HL-60 (cell line): ENCODE results near the gene PRSS27.
A peak's percentile ranks its signal among the peaks of the same experiment; 100 is the strongest.
"Not testable (repeated sequence)": the region's sequence is repeated elsewhere in the genome, so short reads cannot be mapped to it uniquely, and the experiment has no call there.

Source experiments
- DNase-seq, 2 experiments: peaks; one replicate each; pipeline ENCODE4 v3.0.0-alpha.2; 2010 to 2020; ENCODE audit warnings: low read depth in 1 of 2, low spot score in 1 of 2
- H3K27ac ChIP-seq: fragments of 250-450 bp; sonication (Bioruptor Pico); replicated peaks from 2 replicates; pipeline ENCODE4 v1.5.1; 2020; ENCODE audit warnings: mild to moderate bottlenecking, moderate library complexity
- H3K27me3 ChIP-seq: fragments of 250-450 bp; sonication (Bioruptor Pico); 2 replicates; pipeline ENCODE4 v1.5.1; 2021; ENCODE audit warnings: mild to moderate bottlenecking, moderate library complexity; ENCODE audit not compliant: insufficient read depth, poor library complexity, severe bottlenecking
- H3K4me3 ChIP-seq: replicated peaks from 2 replicates; pipeline ENCODE4 v1.5.1; 2011; ENCODE audit warnings: mild to moderate bottlenecking, control low read depth, low read length; ENCODE audit not compliant: insufficient read depth
- CTCF ChIP-seq: IDR thresholded peaks from one replicate; pipeline ENCODE4 v1.5.1; 2011; ENCODE audit warnings: low read length, control low read depth, inconsistent platforms; ENCODE audit not compliant: insufficient read depth
- GABPA ChIP-seq: IDR thresholded peaks from 2 replicates; pipeline ENCODE4 v1.6.1; 2012; ENCODE audit warnings: low read depth
- POLR2AphosphoS5 ChIP-seq: IDR thresholded peaks from 2 replicates; pipeline ENCODE4 v1.6.1; 2012; ENCODE audit warnings: low read depth
- REST ChIP-seq: IDR thresholded peaks from 2 replicates; pipeline ENCODE4 v1.6.1; 2012; ENCODE audit warnings: low read depth; ENCODE audit not compliant: insufficient replicate concordance
- SPI1 ChIP-seq: IDR thresholded peaks from 2 replicates; pipeline ENCODE4 v1.6.1; 2012; ENCODE audit warnings: low read depth, mild to moderate bottlenecking, borderline replicate concordance

The PRSS27 gene

DNA sequence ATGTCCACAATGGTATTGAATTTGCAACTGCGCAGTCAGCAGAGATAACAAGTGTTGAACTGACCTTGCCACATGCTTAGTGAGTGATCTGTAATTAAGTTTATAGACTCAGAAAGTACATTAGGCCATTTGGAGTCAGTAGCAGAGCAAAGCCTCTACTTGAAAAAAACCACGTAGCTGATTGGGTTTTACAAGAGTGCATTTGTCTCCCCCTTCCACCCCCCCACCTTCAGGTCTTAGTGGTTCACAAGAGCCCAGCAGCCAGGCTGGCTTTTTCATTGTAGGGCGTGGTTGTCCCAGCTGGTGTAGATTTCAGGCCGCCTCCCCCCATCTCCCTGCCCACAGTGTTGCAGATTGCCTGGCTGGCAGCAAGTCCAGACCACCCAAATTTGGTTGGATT, 40.1 kb downstream of the PRSS27 start:
- DNase-seq, H3K4me3 ChIP-seq, H3K27me3 ChIP-seq, H3K27ac ChIP-seq: not testable (repeated sequence)

GRCh38 chr16:2678206-2678965, 41.6 kb downstream of the PRSS27 start:
- H3K27ac ChIP-seq, H3K4me3 ChIP-seq, H3K27me3 ChIP-seq, DNase-seq: not testable (repeated sequence)

DNA sequence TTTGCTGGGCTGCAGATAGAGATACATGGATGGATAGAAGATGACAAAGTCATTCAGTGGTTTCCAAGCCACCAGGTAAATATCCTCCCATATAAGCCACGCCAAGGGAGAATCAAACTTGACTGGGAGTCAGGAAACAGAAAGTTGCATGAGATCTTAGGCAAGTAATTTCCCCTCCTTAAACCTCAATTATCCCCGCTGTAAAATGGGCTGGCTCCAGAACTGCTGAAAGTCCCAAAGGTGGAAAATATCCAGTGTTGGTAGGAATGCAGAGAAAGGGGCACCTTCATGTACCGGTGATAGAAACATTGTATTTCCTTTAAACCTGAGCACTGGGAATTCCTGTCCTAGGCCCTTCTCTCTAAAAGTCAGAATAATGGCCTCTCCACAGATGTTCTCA, 43.1 kb downstream of the PRSS27 start:
- not testable (repeated sequence) for H3K27me3 ChIP-seq, H3K27ac ChIP-seq, H3K4me3 ChIP-seq, DNase-seq

- TF ChIP-seq POLR2AphosphoS5 (no peak), CTCF (no peak), REST (no peak), SPI1 (no peak), GABPA (no peak)
- no peak overlapping the region for H3K27ac ChIP-seq
- no peak overlapping the region for H3K4me3 ChIP-seq
- H3K27me3 ChIP-seq: no peaks in the 10 kb centered on the region
- DNase-seq: no peak
These were observed 44.3 kb downstream of the PRSS27 start for GRCh38 chr16:2675714-2676113.

DNA sequence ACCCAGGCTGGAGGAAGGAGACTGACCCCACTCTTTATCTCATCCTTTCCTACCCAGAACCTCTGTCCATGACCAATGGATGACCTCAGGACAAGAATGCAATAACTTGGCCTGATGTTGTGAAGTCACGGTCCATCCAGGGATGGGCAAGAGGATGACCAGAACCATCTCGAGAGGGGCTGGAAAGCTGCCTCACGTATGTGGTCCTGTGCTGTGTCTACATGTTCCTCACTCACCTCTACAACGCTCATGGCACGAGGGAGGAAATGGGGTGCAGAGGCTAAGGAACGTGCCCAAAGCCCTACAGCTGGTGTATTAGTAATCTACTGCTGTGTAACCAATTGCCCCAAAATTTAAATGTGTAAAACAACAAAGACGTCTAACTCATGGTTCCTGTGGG, 45.0 kb downstream of the PRSS27 start:
- Histone ChIP-seq H3K27me3 (no peaks in the 10 kb centered on the region), H3K27ac (peak overlapping the region; percentile 78), H3K4me3 (no peak overlapping the region)
- DNase-seq: no peak
- no peak for TF ChIP-seq CTCF
- no peak for TF ChIP-seq SPI1
- no peak for TF ChIP-seq GABPA
- no peak for TF ChIP-seq POLR2AphosphoS5
- TF ChIP-seq REST: no peak
